ENCODE measurements around the gene CDHR1. TPM values are rescaled to one million over a fixed set of nuclear protein-coding genes. Genes with fewer than 3 reads are reported as not detected.
"Not testable (repeated sequence)": the region's sequence is repeated elsewhere in the genome, so short reads cannot be mapped to it uniquely, and the experiment has no call there.

CDHR1 gene
- total RNA-seq, 1 experiment from 2014 or later, result not detected

DNA sequence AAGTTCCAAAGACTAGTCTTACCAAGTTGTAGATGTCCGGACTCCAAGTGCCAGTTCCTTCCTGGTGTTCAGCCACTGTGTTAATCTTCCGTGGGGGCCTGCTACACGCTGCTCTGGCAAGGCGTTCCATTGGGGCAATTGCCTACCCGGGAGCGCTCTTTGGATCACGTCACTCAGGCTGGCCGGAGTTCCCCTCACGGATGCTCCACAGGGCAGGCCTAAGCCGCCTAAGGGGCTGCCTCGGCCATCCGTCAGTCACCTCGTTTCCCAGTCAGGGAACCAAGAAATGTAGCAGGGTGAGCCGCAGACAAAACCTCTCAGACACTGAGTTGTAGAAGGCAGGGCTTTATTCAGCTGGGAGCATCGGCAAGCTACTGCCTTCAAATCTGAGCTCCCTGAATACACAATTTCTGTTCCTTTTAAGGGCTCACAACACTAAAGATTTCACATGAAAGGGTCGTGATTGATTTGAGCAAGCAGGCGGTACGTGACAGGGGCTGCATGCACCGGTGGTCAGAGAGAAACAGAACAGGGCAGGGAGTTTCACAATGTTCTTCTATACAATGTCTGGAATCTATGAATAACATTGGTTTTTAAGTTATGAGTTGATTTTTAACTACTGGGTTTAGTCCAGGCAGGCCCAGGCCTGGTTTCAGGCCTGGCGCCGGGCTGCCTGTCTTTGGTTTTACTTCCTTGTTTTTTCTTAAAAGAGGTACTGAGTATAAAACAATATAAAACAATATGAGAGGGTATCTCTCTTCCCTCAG, 22.5 kb upstream of the CDHR1 start:
- H3K4me3 ChIP-seq, result not testable (repeated sequence)

DNA sequence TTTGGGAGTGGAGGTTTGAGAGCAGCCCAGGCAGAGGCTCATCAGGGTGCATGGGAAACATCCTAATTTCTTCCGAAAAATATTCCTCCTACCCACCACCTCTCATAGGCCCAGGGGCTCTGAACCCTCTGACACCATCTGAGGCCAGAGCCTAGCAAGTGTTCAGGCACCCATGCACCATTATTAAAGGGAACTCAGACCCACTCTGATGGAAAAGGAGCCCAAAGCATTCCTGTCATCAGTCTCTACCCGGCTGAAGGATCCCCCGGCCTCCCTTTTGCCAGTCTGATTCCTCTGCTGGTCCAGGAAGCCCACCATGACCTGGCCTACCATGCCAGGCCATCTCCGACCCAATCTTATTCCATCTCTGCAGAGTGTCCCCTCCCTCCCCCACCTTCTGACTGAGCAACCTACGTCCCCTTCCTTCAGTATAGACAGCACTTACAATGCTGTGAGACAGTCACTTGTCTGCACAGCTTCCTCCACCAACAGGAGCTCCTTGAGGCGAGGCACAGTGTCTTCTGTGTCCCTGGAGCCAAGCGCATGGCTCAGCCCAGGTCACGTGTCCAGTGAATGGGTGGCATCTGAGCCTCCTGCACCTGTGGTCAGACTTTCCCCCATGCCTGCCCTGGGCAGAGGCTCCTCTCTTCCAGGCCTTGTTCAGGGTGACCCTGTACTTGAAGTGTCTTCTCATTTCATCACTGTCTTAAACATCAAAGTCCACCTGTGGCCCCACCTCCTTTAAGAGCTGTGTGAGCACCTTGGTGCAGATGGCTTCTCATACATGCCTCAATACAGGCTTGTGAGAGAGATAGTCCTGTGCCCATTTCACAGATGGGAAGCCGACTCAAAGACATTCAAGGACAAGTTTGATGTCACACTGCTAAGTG, 21.6 kb upstream of the CDHR1 start:
- intact Hi-C loops (cut with micrococcal nuclease; ENCODE audit: unreplicated experiment), result no loop called here
- POLR2A ChIA-PET (ENCODE audit: unreplicated experiment), result no interaction called here
- Histone ChIP-seq H3K9me3 (ENCODE audit: insufficient read depth, low read depth) (no peaks in the 10 kb centered on the region), H4K20me1 (ENCODE audit: insufficient read depth) (no peaks in the 10 kb centered on the region), H3K4me1 (replicated peaks; ENCODE audit: insufficient read depth) (no peaks in the 10 kb centered on the region), H3K4me3 (no peak overlapping the region), H3K4me2 (no peak overlapping the region), H3K79me2 (ENCODE audit: low read depth) (no peaks in the 10 kb centered on the region), H3K27me3 (ENCODE audit: insufficient read depth, low read depth) (peaks cover 45% of the 10 kb centered on the region), H3K36me3 (ENCODE audit: low read depth) (no peaks in the 10 kb centered on the region), H3K9me2 (ENCODE audit: insufficient read depth) (no peaks in the 10 kb centered on the region), H3K27ac (no peak overlapping the region), H2AFZ (no peak overlapping the region), H3F3A (ENCODE audit: insufficient read depth, low read depth) (no peaks in the 10 kb centered on the region)
- no peak for DNase-seq
- CTCF ChIA-PET, result no interaction called here
- TF ChIP-seq, protein P1, sequence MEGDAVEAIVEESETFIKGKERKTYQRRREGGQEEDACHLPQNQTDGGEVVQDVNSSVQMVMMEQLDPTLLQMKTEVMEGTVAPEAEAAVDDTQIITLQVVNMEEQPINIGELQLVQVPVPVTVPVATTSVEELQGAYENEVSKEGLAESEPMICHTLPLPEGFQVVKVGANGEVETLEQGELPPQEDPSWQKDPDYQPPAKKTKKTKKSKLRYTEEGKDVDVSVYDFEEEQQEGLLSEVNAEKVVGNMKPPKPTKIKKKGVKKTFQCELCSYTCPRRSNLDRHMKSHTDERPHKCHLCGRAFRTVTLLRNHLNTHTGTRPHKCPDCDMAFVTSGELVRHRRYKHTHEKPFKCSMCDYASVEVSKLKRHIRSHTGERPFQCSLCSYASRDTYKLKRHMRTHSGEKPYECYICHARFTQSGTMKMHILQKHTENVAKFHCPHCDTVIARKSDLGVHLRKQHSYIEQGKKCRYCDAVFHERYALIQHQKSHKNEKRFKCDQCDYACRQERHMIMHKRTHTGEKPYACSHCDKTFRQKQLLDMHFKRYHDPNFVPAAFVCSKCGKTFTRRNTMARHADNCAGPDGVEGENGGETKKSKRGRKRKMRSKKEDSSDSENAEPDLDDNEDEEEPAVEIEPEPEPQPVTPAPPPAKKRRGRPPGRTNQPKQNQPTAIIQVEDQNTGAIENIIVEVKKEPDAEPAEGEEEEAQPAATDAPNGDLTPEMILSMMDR (conservative IDR thresholded peaks at IDR 0.05), result no peak
- TF ChIP-seq EZH2 (IDR thresholded peaks at IDR 0.05; ENCODE audit: low read depth), result no peak
- BruUV-seq (replicated peaks), result no TSS peak

More for the DNA sequence above, 22.5 kb upstream of the CDHR1 start:
- H3K79me2 ChIP-seq (ENCODE audit: low read depth); H3K9me2 ChIP-seq (ENCODE audit: insufficient read depth); H4K20me1 ChIP-seq (ENCODE audit: insufficient read depth); H3K9me3 ChIP-seq (ENCODE audit: insufficient read depth, low read depth); H2AFZ ChIP-seq; intact Hi-C loops (cut with micrococcal nuclease; ENCODE audit: unreplicated experiment); H3K4me2 ChIP-seq; BruUV-seq (replicated peaks); POLR2A ChIA-PET (ENCODE audit: unreplicated experiment); H3K4me1 ChIP-seq (replicated peaks; ENCODE audit: insufficient read depth); CTCF ChIA-PET; H3F3A ChIP-seq (ENCODE audit: insufficient read depth, low read depth); H3K36me3 ChIP-seq (ENCODE audit: low read depth); DNase-seq; H3K27ac ChIP-seq: not testable (repeated sequence)
- peaks cover 46% of the 10 kb centered on the region for H3K27me3 ChIP-seq (ENCODE audit: insufficient read depth, low read depth)

DNA sequence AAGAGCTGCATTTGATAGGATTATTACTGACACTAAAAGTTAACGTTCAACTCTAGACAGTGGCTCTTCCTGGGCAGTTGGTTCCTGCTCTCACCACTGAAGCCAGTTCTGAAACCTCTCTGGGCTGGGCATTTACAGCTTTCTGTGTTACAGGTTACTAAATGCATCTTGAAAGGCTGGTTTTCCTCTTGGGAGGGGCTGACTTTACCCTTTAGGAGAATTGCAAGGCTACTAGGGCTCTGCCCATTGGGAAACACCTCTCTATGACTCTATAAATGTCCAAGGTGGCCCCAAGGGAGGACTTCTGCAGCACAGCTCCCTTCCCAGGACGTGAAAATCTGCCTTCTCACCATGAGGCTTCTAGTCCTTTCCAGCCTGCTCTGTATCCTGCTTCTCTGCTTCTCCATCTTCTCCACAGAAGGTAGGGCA, 20.8 kb upstream of the CDHR1 start, which contains the start of gene GPR15LG:
GPR15LG (plus strand) TSS at position 301 of the 429 bp plus-strand sequence; CDS start at position 352, 51 bp downstream.
- ChIA-PET CTCF (no interaction called here), POLR2A (ENCODE audit: unreplicated experiment) (no interaction called here)
- Histone ChIP-seq H3K36me3 (ENCODE audit: low read depth) (no peaks in the 10 kb centered on the region), H3K4me1 (replicated peaks; ENCODE audit: insufficient read depth) (no peaks in the 10 kb centered on the region), H4K20me1 (ENCODE audit: insufficient read depth) (no peaks in the 10 kb centered on the region), H3K9me2 (ENCODE audit: insufficient read depth) (no peaks in the 10 kb centered on the region), H3K4me3 (no peak within 1 kb of the TSS), H3K27me3 (ENCODE audit: insufficient read depth, low read depth) (peaks cover 48% of the 10 kb centered on the region), H3K9me3 (ENCODE audit: insufficient read depth, low read depth) (no peaks in the 10 kb centered on the region), H3K79me2 (ENCODE audit: low read depth) (no peaks in the 10 kb centered on the region), H3F3A (ENCODE audit: insufficient read depth, low read depth) (peaks cover 3% of the 10 kb centered on the region; the same call in 1 of the 2 replicates), H3K4me2 (no peak within 1 kb of the TSS), H2AFZ (no peak within 1 kb of the TSS), H3K27ac (no peak within 1 kb of the TSS)
- BruUV-seq (replicated peaks), result no TSS peak
- intact Hi-C loops (cut with micrococcal nuclease; ENCODE audit: unreplicated experiment), result no loop called here
- no peak for DNase-seq
- TF ChIP-seq, protein P1 (conservative IDR thresholded peaks at IDR 0.05), result no peak
- TF ChIP-seq EZH2 (IDR thresholded peaks at IDR 0.05; ENCODE audit: low read depth), result no peak

Measured in PC-9 (cell line).